ENCODE measurements around the gene ROR2. TPM values are rescaled to one million over a fixed set of nuclear protein-coding genes. Genes with fewer than 3 reads are reported as not detected.

ROR2 gene
- total RNA-seq, 2 experiments from 2014 or later: 0.05 TPM

- Mint-ChIP-seq H3K4me1 (ENCODE audit: low read depth) (peaks cover 12% of the 10 kb centered on the region), H3K9me3 (ENCODE audit: insufficient read depth) (no peaks in the 10 kb centered on the region), H3K4me3 (no peak overlapping the region), H3K27ac (no peak overlapping the region), H3K36me3 (ENCODE audit: low read depth) (no peaks in the 10 kb centered on the region), H3K27me3 (ENCODE audit: low read depth) (peaks cover 20% of the 10 kb centered on the region)
- no peak for ATAC-seq
- no peak for DNase-seq
- ChIA-PET CTCF (no interaction called here), POLR2A (no interaction called here)
Observed at GRCh38 chr9:91785447-91785842, 164.6 kb downstream of the ROR2 start.

GRCh38 chr9:91784673-91785446 lies 165.2 kb downstream of the ROR2 start:
- CTCF ChIA-PET: no interaction called here
- no peaks in the 10 kb centered on the region for H3K9me3 Mint-ChIP-seq (ENCODE audit: insufficient read depth)
- H3K4me1 Mint-ChIP-seq (ENCODE audit: low read depth): peaks cover 12% of the 10 kb centered on the region
- POLR2A ChIA-PET: no interaction called here
- ATAC-seq (no peak), DNase-seq (no peak)
- H3K36me3 Mint-ChIP-seq (ENCODE audit: low read depth): no peaks in the 10 kb centered on the region
- H3K27me3 Mint-ChIP-seq (ENCODE audit: low read depth): peaks cover 20% of the 10 kb centered on the region
- H3K4me3 Mint-ChIP-seq: no peak overlapping the region
- H3K27ac Mint-ChIP-seq: no peak overlapping the region

GRCh38 chr9:91783876-91784672 lies 166.0 kb downstream of the ROR2 start:
- Mint-ChIP-seq H3K9me3 (ENCODE audit: insufficient read depth) (no peaks in the 10 kb centered on the region), H3K4me3 (no peak overlapping the region), H3K27me3 (ENCODE audit: low read depth) (peaks cover 20% of the 10 kb centered on the region), H3K36me3 (ENCODE audit: low read depth) (no peaks in the 10 kb centered on the region), H3K27ac (no peak overlapping the region), H3K4me1 (ENCODE audit: low read depth) (peaks cover 12% of the 10 kb centered on the region)
- POLR2A ChIA-PET: no interaction called here
- CTCF ChIA-PET: no interaction called here
- DNase-seq: no peak
- ATAC-seq: no peak

GRCh38 chr9:91783411-91783810 lies 166.6 kb downstream of the ROR2 start:
- Mint-ChIP-seq H3K36me3 (ENCODE audit: low read depth) (no peaks in the 10 kb centered on the region), H3K27me3 (ENCODE audit: low read depth) (peaks cover 18% of the 10 kb centered on the region), H3K4me3 (no peak overlapping the region), H3K9me3 (ENCODE audit: insufficient read depth) (no peaks in the 10 kb centered on the region), H3K27ac (no peak overlapping the region), H3K4me1 (ENCODE audit: low read depth) (peaks cover 12% of the 10 kb centered on the region)
- CTCF ChIA-PET: no interaction called here
- DNase-seq: no peak
- ATAC-seq: no peak
- POLR2A ChIA-PET: no interaction called here

GRCh38 chr9:91782708-91783214 lies 167.3 kb downstream of the ROR2 start:
- peak; percentile 23 for ATAC-seq
- ChIA-PET CTCF (no interaction called here), POLR2A (no interaction called here)
- Mint-ChIP-seq H3K9me3 (ENCODE audit: insufficient read depth) (no peaks in the 10 kb centered on the region), H3K36me3 (ENCODE audit: low read depth) (no peaks in the 10 kb centered on the region), H3K4me3 (no peak overlapping the region), H3K4me1 (ENCODE audit: low read depth) (peaks cover 12% of the 10 kb centered on the region), H3K27ac (no peak overlapping the region), H3K27me3 (ENCODE audit: low read depth) (peaks cover 17% of the 10 kb centered on the region)
- DNase-seq: no peak

GRCh38 chr9:91781906-91782305 lies 168.1 kb downstream of the ROR2 start:
- Mint-ChIP-seq H3K36me3 (ENCODE audit: low read depth) (no peaks in the 10 kb centered on the region), H3K9me3 (ENCODE audit: insufficient read depth) (no peaks in the 10 kb centered on the region), H3K4me3 (no peak overlapping the region), H3K27me3 (ENCODE audit: low read depth) (peaks cover 17% of the 10 kb centered on the region), H3K4me1 (ENCODE audit: low read depth) (peaks cover 12% of the 10 kb centered on the region), H3K27ac (no peak overlapping the region)
- DNase-seq (no peak), ATAC-seq (no peak)
- ChIA-PET POLR2A (no interaction called here), CTCF (no interaction called here)

- H3K9me3 Mint-ChIP-seq (ENCODE audit: insufficient read depth): no peaks in the 10 kb centered on the region
- H3K27me3 Mint-ChIP-seq (ENCODE audit: low read depth): peaks cover 24% of the 10 kb centered on the region
- H3K27ac Mint-ChIP-seq: no peak overlapping the region
- ATAC-seq (no peak), DNase-seq (no peak)
- H3K4me3 Mint-ChIP-seq: no peak overlapping the region
- peaks cover 12% of the 10 kb centered on the region for H3K4me1 Mint-ChIP-seq (ENCODE audit: low read depth)
- CTCF ChIA-PET: interaction anchor here (1.5 kb wide), 1 partner anchor 169 kb away, joined by 3 read pairs; the partner anchor contains the start of gene ROR2
- H3K36me3 Mint-ChIP-seq (ENCODE audit: low read depth): no peaks in the 10 kb centered on the region
- POLR2A ChIA-PET: no interaction called here
Observed at GRCh38 chr9:91781116-91781515, 168.9 kb downstream of the ROR2 start.

- Mint-ChIP-seq H3K27me3 (ENCODE audit: low read depth) (peaks cover 20% of the 10 kb centered on the region), H3K9me3 (ENCODE audit: insufficient read depth) (no peaks in the 10 kb centered on the region), H3K4me1 (ENCODE audit: low read depth) (peaks cover 6% of the 10 kb centered on the region), H3K36me3 (ENCODE audit: low read depth) (no peaks in the 10 kb centered on the region), H3K4me3 (no peak overlapping the region), H3K27ac (no peak overlapping the region)
- ATAC-seq (no peak), DNase-seq (no peak)
- POLR2A ChIA-PET: no interaction called here
- CTCF ChIA-PET: interaction anchor here (1.6 to 3.0 kb wide), 2 partner anchors 172 kb away, joined by 5 to 12 read pairs; partner anchors contain the start of gene ROR2
Observed at GRCh38 chr9:91778031-91778430, 172.0 kb downstream of the ROR2 start.

GRCh38 chr9:91777292-91777830 lies 172.7 kb downstream of the ROR2 start:
- DNase-seq (no peak), ATAC-seq (no peak)
- no peaks in the 10 kb centered on the region for H3K9me3 Mint-ChIP-seq (ENCODE audit: insufficient read depth)
- no peak overlapping the region for H3K4me3 Mint-ChIP-seq
- POLR2A ChIA-PET: no interaction called here
- H3K36me3 Mint-ChIP-seq (ENCODE audit: low read depth): no peaks in the 10 kb centered on the region
- H3K4me1 Mint-ChIP-seq (ENCODE audit: low read depth): no peaks in the 10 kb centered on the region
- H3K27ac Mint-ChIP-seq: no peak overlapping the region
- peaks cover 16% of the 10 kb centered on the region for H3K27me3 Mint-ChIP-seq (ENCODE audit: low read depth)
- CTCF ChIA-PET: interaction anchor here (1.0 to 3.0 kb wide), 3 partner anchors 19 to 173 kb away, joined by 3 to 12 read pairs (median 5); partner anchors contain the start of gene ROR2

- H3K27me3 Mint-ChIP-seq (ENCODE audit: low read depth): peaks cover 16% of the 10 kb centered on the region
- CTCF ChIA-PET: interaction anchor here (0.8 to 3.0 kb wide), 5 partner anchors 13 to 174 kb away, joined by 3 to 12 read pairs (median 3); partner anchors contain the start of gene ROR2
- H3K27ac Mint-ChIP-seq: no peak overlapping the region
- H3K9me3 Mint-ChIP-seq (ENCODE audit: insufficient read depth): no peaks in the 10 kb centered on the region
- POLR2A ChIA-PET: no interaction called here
- H3K4me1 Mint-ChIP-seq (ENCODE audit: low read depth): no peaks in the 10 kb centered on the region
- no peak overlapping the region for H3K4me3 Mint-ChIP-seq
- DNase-seq (no peak), ATAC-seq (no peak)
- H3K36me3 Mint-ChIP-seq (ENCODE audit: low read depth): no peaks in the 10 kb centered on the region
Observed at GRCh38 chr9:91776409-91777291, 173.4 kb downstream of the ROR2 start.

- no peak overlapping the region for H3K27ac Mint-ChIP-seq
- no peak for DNase-seq
- no peaks in the 10 kb centered on the region for H3K9me3 Mint-ChIP-seq (ENCODE audit: insufficient read depth)
- no peaks in the 10 kb centered on the region for H3K4me1 Mint-ChIP-seq (ENCODE audit: low read depth)
- H3K27me3 Mint-ChIP-seq (ENCODE audit: low read depth): peaks cover 14% of the 10 kb centered on the region
- H3K4me3 Mint-ChIP-seq: no peak overlapping the region
- H3K36me3 Mint-ChIP-seq (ENCODE audit: low read depth): no peaks in the 10 kb centered on the region
- ATAC-seq: no peak
- ChIA-PET POLR2A (no interaction called here), CTCF (interaction anchor here (0.8 to 3.0 kb wide), 6 partner anchors 12 to 178 kb away, joined by 3 to 12 read pairs (median 3); partner anchors contain the start of gene ROR2)
Observed at GRCh38 chr9:91775708-91776028, 174.4 kb downstream of the ROR2 start.

Measured in activated CD8-positive, alpha-beta T cell treated with anti-CD3 and anti-CD28 coated beads, Interleukin-2, amount 10 ng/mL, durations not matched to agents 7 days and 5 days (primary cell).